GM12878 (cell line): Measurements from ENCODE around the gene RBMS3. TPM values are rescaled to one million over a fixed set of nuclear protein-coding genes. Genes with fewer than 3 reads are reported as not detected.

Experiments
- ATAC-seq: fragments of 200-7000 bp; cut with Tn5 transposase; 3 replicates; pipeline ENCODE4 v1.9.1; 2020; ENCODE audit warnings: mild to moderate bottlenecking, moderate library complexity
- BruUV-seq: library from RNA; stranded (reverse); fragments of 400-500 nt; replicated peaks from 2 replicates; lab custom pipeline; 2021; lab: Mats Ljungman, UMichigan
- CTCF ChIA-PET: fragments of 300-600 bp; sonication (Branson Sonifier 250); formaldehyde crosslinking; extraction: SDS; loops from one replicate; lab custom pipeline; 2021; ENCODE audit warnings: inconsistent platforms; lab: Yijun Ruan, JAX
- POLR2A ChIA-PET: fragments of 350-600 bp; formaldehyde crosslinking; extraction: SDS; loops from one replicate; lab custom pipeline; 2021; ENCODE audit warnings: inconsistent platforms; lab: Charles Lee
- RAD21 ChIA-PET: fragments of 300-600 bp; sonication (Branson Sonifier 250); formaldehyde crosslinking; loops from one replicate; lab custom pipeline; 2023; ENCODE audit warnings: antibody characterized with exemption; ENCODE audit not compliant: unreplicated experiment; lab: Charles Lee
- SMC1A ChIA-PET: fragments of 300-600 bp; sonication (Branson Sonifier 250); formaldehyde crosslinking; loops from one replicate; lab custom pipeline; 2023; ENCODE audit not compliant: unreplicated experiment, uncharacterized antibody; lab: Charles Lee
- DNase-seq: peaks from one replicate; pipeline ENCODE4 v3.0.0-alpha.2; 2011; ENCODE audit warnings: low read depth, low spot score
- FAIRE-seq: peaks from 3 replicates; lab custom pipeline; 2011; peaks lifted over from hg19 to GRCh38; lab: Jason Lieb, UNC
- H2AFZ ChIP-seq: 2 replicates; pipeline ENCODE4 v1.6.0; 2011; ENCODE audit warnings: low read depth, low read length, control low read depth; ENCODE audit not compliant: control insufficient read depth
- H3K27ac ChIP-seq: 2 replicates; pipeline ENCODE4 v1.5.1; 2011; ENCODE audit warnings: control low read depth; ENCODE audit not compliant: control insufficient read depth, insufficient read depth
- H3K27me3 ChIP-seq, 2 experiments: replicated peaks in 1 of 2; 2 replicates each; pipeline versions ENCODE4 v1.6.0 to v1.6.1; 2011; ENCODE audit warnings: low read length in 1 of 2; ENCODE audit not compliant: control insufficient read depth in 2 of 2, insufficient read depth in 2 of 2
- H3K36me3 ChIP-seq, 2 experiments: 2 replicates each; pipeline ENCODE4 v1.5.1; 2011; ENCODE audit warnings: low read length in 1 of 2; ENCODE audit not compliant: control insufficient read depth in 2 of 2, insufficient read depth in 2 of 2
- H3K4me1 ChIP-seq: 2 replicates; pipeline ENCODE4 v1.6.1; 2011; ENCODE audit warnings: mild to moderate bottlenecking, low read length, moderate library complexity, mixed read lengths; ENCODE audit not compliant: control insufficient read depth, insufficient read depth
- H3K4me2 ChIP-seq: 2 replicates; pipeline ENCODE4 v1.6.0; 2011; ENCODE audit warnings: control low read depth; ENCODE audit not compliant: control insufficient read depth, insufficient read depth
- H3K4me3 ChIP-seq: fragments of 200-600 bp; sonication (generic); 2 replicates; pipeline ENCODE4 v1.5.1; 2016
- H3K79me2 ChIP-seq: 2 replicates; pipeline ENCODE4 v1.6.0; 2011; ENCODE audit warnings: low read length; ENCODE audit not compliant: control insufficient read depth, insufficient read depth
- H3K9ac ChIP-seq: 2 replicates; pipeline ENCODE4 v1.8.0; 2011; ENCODE audit warnings: low read length, control low read depth, mixed read lengths; ENCODE audit not compliant: control insufficient read depth, insufficient read depth
- H3K9me3 ChIP-seq: replicated peaks from 3 replicates; pipeline ENCODE4 v1.5.1; 2011; ENCODE audit warnings: mild to moderate bottlenecking, low read length; ENCODE audit not compliant: control insufficient read depth, insufficient read depth
- H4K20me1 ChIP-seq: 2 replicates; pipeline ENCODE4 v1.6.0; 2011; ENCODE audit not compliant: control insufficient read depth, insufficient read depth
- CBFB ChIP-seq: IDR thresholded peaks from 2 replicates; pipeline ENCODE4 v1.6.1; 2016; ENCODE audit warnings: antibody characterized with exemption, low read depth
- EED ChIP-seq: sonication (generic); IDR thresholded peaks from 2 replicates; pipeline ENCODE4 v1.6.1; 2016; ENCODE audit warnings: antibody characterized with exemption, low read depth
- IKZF2 ChIP-seq, 2 experiments: fragments of 450-650 bp; IDR thresholded peaks; 2 replicates each; pipeline ENCODE4 v1.6.1; 2017; ENCODE audit warnings: mild to moderate bottlenecking in 2 of 2, moderate library complexity in 2 of 2
- JUNB ChIP-seq: IDR thresholded peaks from 2 replicates; pipeline ENCODE4 v1.6.1; 2016; ENCODE audit warnings: antibody characterized with exemption, mild to moderate bottlenecking
- MTA2 ChIP-seq: fragments of 450-650 bp; IDR thresholded peaks from 2 replicates; pipeline ENCODE4 v1.6.1; 2016; ENCODE audit warnings: low read depth, mild to moderate bottlenecking, moderate library complexity
- NFIC ChIP-seq: IDR thresholded peaks from 2 replicates; pipeline ENCODE4 v1.6.1; 2012; ENCODE audit warnings: low read depth, mild to moderate bottlenecking, inconsistent platforms, low read length, moderate library complexity
- RUNX3 ChIP-seq: IDR thresholded peaks from 2 replicates; pipeline ENCODE4 v1.6.1; 2012; ENCODE audit warnings: low read length, inconsistent platforms
- WGBS: methylation state at CpG from one replicate; pipeline ENCODE4 v1.1.6; 2016; ENCODE audit warnings: low lambda C conversion rate; ENCODE audit not compliant: insufficient replicate concordance, insufficient coverage; ENCODE audit errors: missing lambda C conversion rate; 5-methylcytosine and 5-hydroxymethylcytosine counted together
- in situ Hi-C: fragments of 300-500 bp; cut with MboI; formaldehyde crosslinking; loops from 9 replicates; pipeline ENCODE4 v1.14.3; 2018; ENCODE audit warnings: mixed read lengths
- intact Hi-C: fragments of 100-400 bp; cut with micrococcal nuclease; formaldehyde crosslinking; loops from one replicate; pipeline ENCODE4 v1.14.2; 2022; ENCODE audit not compliant: unreplicated experiment
- polyA plus RNA-seq, 11 experiments: library from polyadenylated mRNA; depleted of rRNA in 4 of 11; unstranded in 6 of 11; stranded (reverse) in 5 of 11; fragments of >200 nt; fragmentation: Nextera tagmentation in 4 of 11; fragmentation: Illumina TruSeq in 1 of 11; extraction: Ambion mirVana in 4 of 11; extraction: Trizol in 1 of 11; gene quantifications; 1 replicate in 1 of 11; 2 replicates in 10 of 11; pipeline versions ENCODE4 v1.2.1 to v1.2.3, GENCODE V29; 2011 to 2016; ENCODE audit warnings: inconsistent platforms in 2 of 11, missing spikeins in 2 of 11, low read depth in 1 of 11
- total RNA-seq, 4 experiments: library from RNA; depleted of rRNA in 3 of 4; stranded (reverse); fragments of >200 nt in 3 of 4; fragmentation: Illumina TruSeq in 1 of 4; extraction: Trizol in 1 of 4; gene quantifications; 2 replicates each; pipeline versions ENCODE4 v1.2.1 to v1.2.3, GENCODE V29; 2013 to 2021
- TF ChIP-seq, protein P1 (sequence below): fragments of 450-650 bp; formaldehyde crosslinking; IDR thresholded peaks from 2 replicates; pipeline ENCODE4 v1.4.0; 2020; ENCODE audit warnings: mild to moderate bottlenecking, moderate library complexity
- TF ChIP-seq, protein P2 (sequence below): fragments of 450-650 bp; IDR thresholded peaks from 2 replicates; pipeline ENCODE4 v1.6.1; 2017; ENCODE audit warnings: mild to moderate bottlenecking, low read depth, inconsistent platforms; ENCODE audit not compliant: poor library complexity, severe bottlenecking
- TF ChIP-seq, protein P3 (sequence below): fragments of 450-650 bp; IDR thresholded peaks from 2 replicates; pipeline ENCODE4 v1.6.1; 2016; ENCODE audit warnings: mild to moderate bottlenecking, moderate library complexity, borderline replicate concordance

Gene RBMS3
- total and polyA plus RNA-seq, 10 of the 15 experiments (the other 5 are each of a cell fraction or from before 2014, with no cell fraction given): 0.79 to 4.7 (median 3.1) TPM

DNA sequence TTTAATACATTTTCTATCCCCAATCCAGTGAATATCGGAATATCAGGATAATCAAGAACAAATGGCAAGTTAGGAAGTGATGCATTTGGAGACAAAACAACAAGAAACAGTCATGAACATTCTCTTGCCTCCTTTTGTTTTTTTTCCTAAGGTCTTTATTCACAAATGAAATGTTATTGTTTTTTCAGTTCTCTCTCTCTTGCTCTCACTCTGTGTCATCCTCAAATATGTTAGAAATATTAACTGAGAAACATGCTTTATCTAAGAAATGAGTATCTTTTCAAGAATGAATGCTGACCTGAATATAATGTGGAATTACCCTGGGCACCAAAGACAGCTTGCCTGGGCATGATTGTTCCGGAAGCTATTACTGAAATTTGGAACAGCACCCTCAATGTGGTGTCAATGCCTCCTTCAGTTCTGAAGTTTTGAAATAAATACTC, 51.3 kb downstream of the RBMS3 start:
- H3K4me1 ChIP-seq: no peaks in the 10 kb centered on the region
- H3K27ac ChIP-seq: no peak overlapping the region; the same call in 1 of the 2 replicates
- intact Hi-C loops (no loop called here), in situ Hi-C loops (no loop called here)
- RAD21 ChIA-PET: interaction anchor here (0.8 to 6.7 kb wide), 8 partner anchors 8 to 51 kb away, joined by 3 to 51 read pairs (median 4); partner anchors contain the start of gene RBMS3
- no peaks in the 10 kb centered on the region for H3K36me3 ChIP-seq
- SMC1A ChIA-PET: interaction anchor here (0.8 to 20.7 kb wide), 10 partner anchors 10 to 121 kb away, joined by 3 to 307 read pairs (median 10); partner anchors contain the start of gene RBMS3
- no peak overlapping the region; the same call in 1 of the 2 replicates for H3K4me2 ChIP-seq
- no peaks in the 10 kb centered on the region for H4K20me1 ChIP-seq
- peak; percentile 74 for FAIRE-seq
- H3K9me3 ChIP-seq: no peaks in the 10 kb centered on the region
- CTCF ChIA-PET: interaction anchor here (1.0 to 2.1 kb wide), 9 partner anchors 9 to 51 kb away, joined by 3 to 6 read pairs (median 4); no protein-coding TSS in a partner anchor
- ATAC-seq: peak; percentile 60
- no peak overlapping the region for H2AFZ ChIP-seq
- no peak overlapping the region for H3K9ac ChIP-seq
- no peaks in the 10 kb centered on the region for H3K27me3 ChIP-seq
- no peaks in the 10 kb centered on the region; the same call in 1 of the 2 replicates for H3K79me2 ChIP-seq
- BruUV-seq: no TSS peak
- TF ChIP-seq CBFB (no peak), RUNX3 (peak; percentile 8; the same call in 1 of the 2 replicates), MTA2 (0 out of 2 replicates have a peak, but pooled peaks have one; percentile 21), IKZF2 (IDR thresholded peaks at IDR 0.05) (peak in 1 of 2 experiments; percentile 56; a peak in 2 of 4 replicates), JUNB (peak; percentile 65), NFIC (peak; percentile 46; the same call in 1 of the 2 replicates), EED (0 out of 2 replicates have a peak, but pooled peaks have one; percentile 15)
- TF ChIP-seq, protein P1, sequence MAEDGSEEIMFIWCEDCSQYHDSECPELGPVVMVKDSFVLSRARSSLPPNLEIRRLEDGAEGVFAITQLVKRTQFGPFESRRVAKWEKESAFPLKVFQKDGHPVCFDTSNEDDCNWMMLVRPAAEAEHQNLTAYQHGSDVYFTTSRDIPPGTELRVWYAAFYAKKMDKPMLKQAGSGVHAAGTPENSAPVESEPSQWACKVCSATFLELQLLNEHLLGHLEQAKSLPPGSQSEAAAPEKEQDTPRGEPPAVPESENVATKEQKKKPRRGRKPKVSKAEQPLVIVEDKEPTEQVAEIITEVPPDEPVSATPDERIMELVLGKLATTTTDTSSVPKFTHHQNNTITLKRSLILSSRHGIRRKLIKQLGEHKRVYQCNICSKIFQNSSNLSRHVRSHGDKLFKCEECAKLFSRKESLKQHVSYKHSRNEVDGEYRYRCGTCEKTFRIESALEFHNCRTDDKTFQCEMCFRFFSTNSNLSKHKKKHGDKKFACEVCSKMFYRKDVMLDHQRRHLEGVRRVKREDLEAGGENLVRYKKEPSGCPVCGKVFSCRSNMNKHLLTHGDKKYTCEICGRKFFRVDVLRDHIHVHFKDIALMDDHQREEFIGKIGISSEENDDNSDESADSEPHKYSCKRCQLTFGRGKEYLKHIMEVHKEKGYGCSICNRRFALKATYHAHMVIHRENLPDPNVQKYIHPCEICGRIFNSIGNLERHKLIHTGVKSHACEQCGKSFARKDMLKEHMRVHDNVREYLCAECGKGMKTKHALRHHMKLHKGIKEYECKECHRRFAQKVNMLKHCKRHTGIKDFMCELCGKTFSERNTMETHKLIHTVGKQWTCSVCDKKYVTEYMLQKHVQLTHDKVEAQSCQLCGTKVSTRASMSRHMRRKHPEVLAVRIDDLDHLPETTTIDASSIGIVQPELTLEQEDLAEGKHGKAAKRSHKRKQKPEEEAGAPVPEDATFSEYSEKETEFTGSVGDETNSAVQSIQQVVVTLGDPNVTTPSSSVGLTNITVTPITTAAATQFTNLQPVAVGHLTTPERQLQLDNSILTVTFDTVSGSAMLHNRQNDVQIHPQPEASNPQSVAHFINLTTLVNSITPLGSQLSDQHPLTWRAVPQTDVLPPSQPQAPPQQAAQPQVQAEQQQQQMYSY (CRISPR knock-in tag): no peak
- TF ChIP-seq, protein P2, sequence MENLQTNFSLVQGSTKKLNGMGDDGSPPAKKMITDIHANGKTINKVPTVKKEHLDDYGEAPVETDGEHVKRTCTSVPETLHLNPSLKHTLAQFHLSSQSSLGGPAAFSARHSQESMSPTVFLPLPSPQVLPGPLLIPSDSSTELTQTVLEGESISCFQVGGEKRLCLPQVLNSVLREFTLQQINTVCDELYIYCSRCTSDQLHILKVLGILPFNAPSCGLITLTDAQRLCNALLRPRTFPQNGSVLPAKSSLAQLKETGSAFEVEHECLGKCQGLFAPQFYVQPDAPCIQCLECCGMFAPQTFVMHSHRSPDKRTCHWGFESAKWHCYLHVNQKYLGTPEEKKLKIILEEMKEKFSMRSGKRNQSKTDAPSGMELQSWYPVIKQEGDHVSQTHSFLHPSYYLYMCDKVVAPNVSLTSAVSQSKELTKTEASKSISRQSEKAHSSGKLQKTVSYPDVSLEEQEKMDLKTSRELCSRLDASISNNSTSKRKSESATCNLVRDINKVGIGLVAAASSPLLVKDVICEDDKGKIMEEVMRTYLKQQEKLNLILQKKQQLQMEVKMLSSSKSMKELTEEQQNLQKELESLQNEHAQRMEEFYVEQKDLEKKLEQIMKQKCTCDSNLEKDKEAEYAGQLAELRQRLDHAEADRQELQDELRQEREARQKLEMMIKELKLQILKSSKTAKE: peak; percentile 33
- TF ChIP-seq, protein P3, sequence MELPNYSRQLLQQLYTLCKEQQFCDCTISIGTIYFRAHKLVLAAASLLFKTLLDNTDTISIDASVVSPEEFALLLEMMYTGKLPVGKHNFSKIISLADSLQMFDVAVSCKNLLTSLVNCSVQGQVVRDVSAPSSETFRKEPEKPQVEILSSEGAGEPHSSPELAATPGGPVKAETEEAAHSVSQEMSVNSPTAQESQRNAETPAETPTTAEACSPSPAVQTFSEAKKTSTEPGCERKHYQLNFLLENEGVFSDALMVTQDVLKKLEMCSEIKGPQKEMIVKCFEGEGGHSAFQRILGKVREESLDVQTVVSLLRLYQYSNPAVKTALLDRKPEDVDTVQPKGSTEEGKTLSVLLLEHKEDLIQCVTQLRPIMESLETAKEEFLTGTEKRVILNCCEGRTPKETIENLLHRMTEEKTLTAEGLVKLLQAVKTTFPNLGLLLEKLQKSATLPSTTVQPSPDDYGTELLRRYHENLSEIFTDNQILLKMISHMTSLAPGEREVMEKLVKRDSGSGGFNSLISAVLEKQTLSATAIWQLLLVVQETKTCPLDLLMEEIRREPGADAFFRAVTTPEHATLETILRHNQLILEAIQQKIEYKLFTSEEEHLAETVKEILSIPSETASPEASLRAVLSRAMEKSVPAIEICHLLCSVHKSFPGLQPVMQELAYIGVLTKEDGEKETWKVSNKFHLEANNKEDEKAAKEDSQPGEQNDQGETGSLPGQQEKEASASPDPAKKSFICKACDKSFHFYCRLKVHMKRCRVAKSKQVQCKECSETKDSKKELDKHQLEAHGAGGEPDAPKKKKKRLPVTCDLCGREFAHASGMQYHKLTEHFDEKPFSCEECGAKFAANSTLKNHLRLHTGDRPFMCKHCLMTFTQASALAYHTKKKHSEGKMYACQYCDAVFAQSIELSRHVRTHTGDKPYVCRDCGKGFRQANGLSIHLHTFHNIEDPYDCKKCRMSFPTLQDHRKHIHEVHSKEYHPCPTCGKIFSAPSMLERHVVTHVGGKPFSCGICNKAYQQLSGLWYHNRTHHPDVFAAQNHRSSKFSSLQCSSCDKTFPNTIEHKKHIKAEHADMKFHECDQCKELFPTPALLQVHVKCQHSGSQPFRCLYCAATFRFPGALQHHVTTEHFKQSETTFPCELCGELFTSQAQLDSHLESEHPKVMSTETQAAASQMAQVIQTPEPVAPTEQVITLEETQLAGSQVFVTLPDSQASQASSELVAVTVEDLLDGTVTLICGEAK: peak; percentile 16; the same call in 1 of the 2 replicates
- no peak for DNase-seq
- POLR2A ChIA-PET: interaction anchor here (0.6 to 3.8 kb wide), 6 partner anchors 9 to 866 kb away, joined by 3 to 14 read pairs (median 4); no protein-coding TSS in a partner anchor
- no peak overlapping the region for H3K4me3 ChIP-seq
- WGBS: 14% methylated on average over 2 of the region's 2 CpGs
